ENCODE measurements around the gene SOBP. TPM values are rescaled to one million over a fixed set of nuclear protein-coding genes. Genes with fewer than 3 reads are reported as not detected.

Gene SOBP
- total RNA-seq, 1 experiment from 2014 or later: 10.1 TPM

DNA sequence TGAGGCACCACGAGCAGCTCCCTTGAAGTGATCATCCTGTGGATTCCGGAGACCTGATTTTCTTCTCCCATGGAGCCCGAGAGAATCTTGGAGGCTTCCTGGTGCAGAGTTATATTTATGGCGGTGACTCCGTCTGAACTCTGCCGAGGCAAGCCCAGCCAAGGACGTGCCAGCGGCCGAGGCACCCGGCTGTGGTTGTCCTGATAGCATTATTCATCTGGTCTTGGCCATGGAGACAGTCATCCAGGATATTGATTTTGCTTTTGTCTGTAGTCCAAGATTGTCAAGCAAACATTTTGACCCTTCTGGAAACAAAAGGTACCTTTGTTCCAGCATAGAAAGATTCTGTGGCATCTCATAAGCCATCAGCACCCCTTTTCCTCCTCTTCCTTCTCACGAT, 170.9 kb downstream of the SOBP start:
- ATAC-seq (no peak), DNase-seq (ENCODE audit: low spot score) (no peak)
- Mint-ChIP-seq H3K27me3 (ENCODE audit: low read depth) (no peaks in the 10 kb centered on the region; the same call in 1 of the 2 replicates), H3K4me1 (peaks cover 74% of the 10 kb centered on the region), H3K27ac (no peak overlapping the region), H3K4me3 (no peak overlapping the region), H3K36me3 (no peaks in the 10 kb centered on the region; the same call in 1 of the 2 replicates), H3K9me3 (no peaks in the 10 kb centered on the region)
- CTCF ChIA-PET: interaction anchor here (0.7 kb wide), 1 partner anchor 342 kb away, joined by 3 read pairs; no protein-coding TSS in a partner anchor
- TF ChIP-seq, protein P1, sequence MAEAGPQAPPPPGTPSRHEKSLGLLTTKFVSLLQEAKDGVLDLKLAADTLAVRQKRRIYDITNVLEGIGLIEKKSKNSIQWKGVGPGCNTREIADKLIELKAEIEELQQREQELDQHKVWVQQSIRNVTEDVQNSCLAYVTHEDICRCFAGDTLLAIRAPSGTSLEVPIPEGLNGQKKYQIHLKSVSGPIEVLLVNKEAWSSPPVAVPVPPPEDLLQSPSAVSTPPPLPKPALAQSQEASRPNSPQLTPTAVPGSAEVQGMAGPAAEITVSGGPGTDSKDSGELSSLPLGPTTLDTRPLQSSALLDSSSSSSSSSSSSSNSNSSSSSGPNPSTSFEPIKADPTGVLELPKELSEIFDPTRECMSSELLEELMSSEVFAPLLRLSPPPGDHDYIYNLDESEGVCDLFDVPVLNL (CRISPR knock-in tag; IDR thresholded peaks at IDR 0.05; ENCODE audit: borderline replicate concordance, low read depth): no peak
- TF ChIP-seq, protein P2, sequence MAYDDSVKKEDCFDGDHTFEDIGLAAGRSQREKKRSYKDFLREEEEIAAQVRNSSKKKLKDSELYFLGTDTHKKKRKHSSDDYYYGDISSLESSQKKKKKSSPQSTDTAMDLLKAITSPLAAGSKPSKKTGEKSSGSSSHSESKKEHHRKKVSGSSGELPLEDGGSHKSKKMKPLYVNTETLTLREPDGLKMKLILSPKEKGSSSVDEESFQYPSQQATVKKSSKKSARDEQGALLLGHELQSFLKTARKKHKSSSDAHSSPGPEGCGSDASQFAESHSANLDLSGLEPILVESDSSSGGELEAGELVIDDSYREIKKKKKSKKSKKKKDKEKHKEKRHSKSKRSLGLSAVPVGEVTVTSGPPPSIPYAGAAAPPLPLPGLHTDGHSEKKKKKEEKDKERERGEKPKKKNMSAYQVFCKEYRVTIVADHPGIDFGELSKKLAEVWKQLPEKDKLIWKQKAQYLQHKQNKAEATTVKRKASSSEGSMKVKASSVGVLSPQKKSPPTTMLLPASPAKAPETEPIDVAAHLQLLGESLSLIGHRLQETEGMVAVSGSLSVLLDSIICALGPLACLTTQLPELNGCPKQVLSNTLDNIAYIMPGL (CRISPR knock-in tag; IDR thresholded peaks at IDR 0.05): no peak
- POLR2A ChIA-PET: no interaction called here

DNA sequence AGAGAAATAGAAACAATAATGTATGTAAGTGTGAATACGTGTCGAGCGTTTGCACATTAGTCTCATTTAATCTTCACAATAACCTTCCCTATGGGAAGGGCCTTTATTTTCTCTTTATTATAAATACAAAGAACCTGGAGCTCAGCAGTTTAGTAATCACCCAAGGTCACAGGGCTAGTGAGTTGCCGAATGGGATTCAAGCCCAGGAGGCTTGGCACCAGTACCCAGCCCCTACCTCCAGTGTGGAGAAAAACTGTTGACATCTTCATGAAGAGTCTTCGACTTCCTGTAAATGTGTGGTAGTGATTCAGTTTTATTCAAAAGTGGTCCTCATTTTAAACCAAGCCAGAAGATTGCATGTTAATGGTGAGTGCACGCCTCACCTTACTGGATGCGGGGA, 171.4 kb downstream of the SOBP start:
- TF ChIP-seq, protein P3, sequence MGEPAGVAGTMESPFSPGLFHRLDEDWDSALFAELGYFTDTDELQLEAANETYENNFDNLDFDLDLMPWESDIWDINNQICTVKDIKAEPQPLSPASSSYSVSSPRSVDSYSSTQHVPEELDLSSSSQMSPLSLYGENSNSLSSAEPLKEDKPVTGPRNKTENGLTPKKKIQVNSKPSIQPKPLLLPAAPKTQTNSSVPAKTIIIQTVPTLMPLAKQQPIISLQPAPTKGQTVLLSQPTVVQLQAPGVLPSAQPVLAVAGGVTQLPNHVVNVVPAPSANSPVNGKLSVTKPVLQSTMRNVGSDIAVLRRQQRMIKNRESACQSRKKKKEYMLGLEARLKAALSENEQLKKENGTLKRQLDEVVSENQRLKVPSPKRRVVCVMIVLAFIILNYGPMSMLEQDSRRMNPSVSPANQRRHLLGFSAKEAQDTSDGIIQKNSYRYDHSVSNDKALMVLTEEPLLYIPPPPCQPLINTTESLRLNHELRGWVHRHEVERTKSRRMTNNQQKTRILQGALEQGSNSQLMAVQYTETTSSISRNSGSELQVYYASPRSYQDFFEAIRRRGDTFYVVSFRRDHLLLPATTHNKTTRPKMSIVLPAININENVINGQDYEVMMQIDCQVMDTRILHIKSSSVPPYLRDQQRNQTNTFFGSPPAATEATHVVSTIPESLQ (CRISPR knock-in tag; IDR thresholded peaks at IDR 0.05): no peak
- TF ChIP-seq KAT7 (CRISPR knock-in tag; IDR thresholded peaks at IDR 0.05; ENCODE audit: borderline replicate concordance): no peak
- TF ChIP-seq, protein P4, sequence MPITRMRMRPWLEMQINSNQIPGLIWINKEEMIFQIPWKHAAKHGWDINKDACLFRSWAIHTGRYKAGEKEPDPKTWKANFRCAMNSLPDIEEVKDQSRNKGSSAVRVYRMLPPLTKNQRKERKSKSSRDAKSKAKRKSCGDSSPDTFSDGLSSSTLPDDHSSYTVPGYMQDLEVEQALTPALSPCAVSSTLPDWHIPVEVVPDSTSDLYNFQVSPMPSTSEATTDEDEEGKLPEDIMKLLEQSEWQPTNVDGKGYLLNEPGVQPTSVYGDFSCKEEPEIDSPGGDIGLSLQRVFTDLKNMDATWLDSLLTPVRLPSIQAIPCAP (CRISPR knock-in tag; IDR thresholded peaks at IDR 0.05): no peak
- TF ChIP-seq OVOL2 (CRISPR knock-in tag; IDR thresholded peaks at IDR 0.05; ENCODE audit: borderline replicate concordance): no peak
- no peak for TF ChIP-seq ZNF416 (CRISPR knock-in tag; IDR thresholded peaks at IDR 0.05)
- TF ChIP-seq CREB1 (CRISPR knock-in tag; IDR thresholded peaks at IDR 0.05): no peak
- DNase-seq (ENCODE audit: low spot score) (no peak), ATAC-seq (no peak)
- POLR2A ChIA-PET: no interaction called here
- H3K9me3 Mint-ChIP-seq: no peaks in the 10 kb centered on the region
- H3K4me1 Mint-ChIP-seq: peaks cover 74% of the 10 kb centered on the region
- H3K4me3 Mint-ChIP-seq: no peak overlapping the region
- no peaks in the 10 kb centered on the region; the same call in 1 of the 2 replicates for H3K27me3 Mint-ChIP-seq (ENCODE audit: low read depth)
- CTCF ChIA-PET: interaction anchor here (0.7 kb wide), 1 partner anchor 343 kb away, joined by 3 read pairs; no protein-coding TSS in a partner anchor
- no peak overlapping the region for H3K27ac Mint-ChIP-seq
- H3K36me3 Mint-ChIP-seq: no peaks in the 10 kb centered on the region; the same call in 1 of the 2 replicates

DNA sequence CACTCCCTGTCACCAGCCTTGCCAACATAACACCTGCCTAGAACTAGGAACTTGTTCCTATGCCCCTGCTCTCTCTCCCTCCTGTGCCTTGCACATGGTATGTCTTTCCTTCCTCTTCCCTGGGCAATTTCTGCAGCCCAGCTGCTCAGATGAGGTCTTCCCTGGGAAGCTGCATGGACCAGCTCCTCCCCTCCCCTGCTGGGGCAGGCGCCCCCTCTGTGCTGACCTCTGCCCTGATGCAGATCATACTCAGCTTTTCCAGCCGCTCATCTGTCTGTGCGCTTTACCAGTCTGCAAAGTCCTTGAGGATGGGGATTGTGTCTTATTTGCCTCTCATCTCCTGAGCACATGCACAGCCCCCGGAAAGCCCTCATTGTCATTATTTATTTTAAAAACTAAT, 172.4 kb downstream of the SOBP start:
- H3K4me1 Mint-ChIP-seq: peaks cover 74% of the 10 kb centered on the region
- POLR2A ChIA-PET: no interaction called here
- CTCF ChIA-PET: no interaction called here
- H3K9me3 Mint-ChIP-seq: no peaks in the 10 kb centered on the region
- ATAC-seq: no peak
- H3K36me3 Mint-ChIP-seq: no peaks in the 10 kb centered on the region; the same call in 1 of the 2 replicates
- TF ChIP-seq, protein P5, sequence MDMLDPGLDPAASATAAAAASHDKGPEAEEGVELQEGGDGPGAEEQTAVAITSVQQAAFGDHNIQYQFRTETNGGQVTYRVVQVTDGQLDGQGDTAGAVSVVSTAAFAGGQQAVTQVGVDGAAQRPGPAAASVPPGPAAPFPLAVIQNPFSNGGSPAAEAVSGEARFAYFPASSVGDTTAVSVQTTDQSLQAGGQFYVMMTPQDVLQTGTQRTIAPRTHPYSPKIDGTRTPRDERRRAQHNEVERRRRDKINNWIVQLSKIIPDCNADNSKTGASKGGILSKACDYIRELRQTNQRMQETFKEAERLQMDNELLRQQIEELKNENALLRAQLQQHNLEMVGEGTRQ (CRISPR knock-in tag; IDR thresholded peaks at IDR 0.05): no peak
- TF ChIP-seq, protein P6, sequence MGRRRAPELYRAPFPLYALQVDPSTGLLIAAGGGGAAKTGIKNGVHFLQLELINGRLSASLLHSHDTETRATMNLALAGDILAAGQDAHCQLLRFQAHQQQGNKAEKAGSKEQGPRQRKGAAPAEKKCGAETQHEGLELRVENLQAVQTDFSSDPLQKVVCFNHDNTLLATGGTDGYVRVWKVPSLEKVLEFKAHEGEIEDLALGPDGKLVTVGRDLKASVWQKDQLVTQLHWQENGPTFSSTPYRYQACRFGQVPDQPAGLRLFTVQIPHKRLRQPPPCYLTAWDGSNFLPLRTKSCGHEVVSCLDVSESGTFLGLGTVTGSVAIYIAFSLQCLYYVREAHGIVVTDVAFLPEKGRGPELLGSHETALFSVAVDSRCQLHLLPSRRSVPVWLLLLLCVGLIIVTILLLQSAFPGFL (CRISPR knock-in tag; IDR thresholded peaks at IDR 0.05; ENCODE audit: borderline replicate concordance): no peak
- TF ChIP-seq, protein P3 (CRISPR knock-in tag; IDR thresholded peaks at IDR 0.05): no peak
- no peak for TF ChIP-seq GABPB1 (CRISPR knock-in tag; IDR thresholded peaks at IDR 0.05)
- TF ChIP-seq, protein P7, sequence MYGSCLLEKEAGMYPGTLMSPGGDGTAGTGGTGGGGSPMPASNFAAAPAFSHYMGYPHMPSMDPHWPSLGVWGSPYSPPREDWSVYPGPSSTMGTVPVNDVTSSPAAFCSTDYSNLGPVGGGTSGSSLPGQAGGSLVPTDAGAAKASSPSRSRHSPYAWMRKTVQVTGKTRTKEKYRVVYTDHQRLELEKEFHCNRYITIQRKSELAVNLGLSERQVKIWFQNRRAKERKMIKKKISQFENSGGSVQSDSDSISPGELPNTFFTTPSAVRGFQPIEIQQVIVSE (CRISPR knock-in tag; IDR thresholded peaks at IDR 0.05; ENCODE audit: borderline replicate concordance): no peak
- TF ChIP-seq, protein P8, sequence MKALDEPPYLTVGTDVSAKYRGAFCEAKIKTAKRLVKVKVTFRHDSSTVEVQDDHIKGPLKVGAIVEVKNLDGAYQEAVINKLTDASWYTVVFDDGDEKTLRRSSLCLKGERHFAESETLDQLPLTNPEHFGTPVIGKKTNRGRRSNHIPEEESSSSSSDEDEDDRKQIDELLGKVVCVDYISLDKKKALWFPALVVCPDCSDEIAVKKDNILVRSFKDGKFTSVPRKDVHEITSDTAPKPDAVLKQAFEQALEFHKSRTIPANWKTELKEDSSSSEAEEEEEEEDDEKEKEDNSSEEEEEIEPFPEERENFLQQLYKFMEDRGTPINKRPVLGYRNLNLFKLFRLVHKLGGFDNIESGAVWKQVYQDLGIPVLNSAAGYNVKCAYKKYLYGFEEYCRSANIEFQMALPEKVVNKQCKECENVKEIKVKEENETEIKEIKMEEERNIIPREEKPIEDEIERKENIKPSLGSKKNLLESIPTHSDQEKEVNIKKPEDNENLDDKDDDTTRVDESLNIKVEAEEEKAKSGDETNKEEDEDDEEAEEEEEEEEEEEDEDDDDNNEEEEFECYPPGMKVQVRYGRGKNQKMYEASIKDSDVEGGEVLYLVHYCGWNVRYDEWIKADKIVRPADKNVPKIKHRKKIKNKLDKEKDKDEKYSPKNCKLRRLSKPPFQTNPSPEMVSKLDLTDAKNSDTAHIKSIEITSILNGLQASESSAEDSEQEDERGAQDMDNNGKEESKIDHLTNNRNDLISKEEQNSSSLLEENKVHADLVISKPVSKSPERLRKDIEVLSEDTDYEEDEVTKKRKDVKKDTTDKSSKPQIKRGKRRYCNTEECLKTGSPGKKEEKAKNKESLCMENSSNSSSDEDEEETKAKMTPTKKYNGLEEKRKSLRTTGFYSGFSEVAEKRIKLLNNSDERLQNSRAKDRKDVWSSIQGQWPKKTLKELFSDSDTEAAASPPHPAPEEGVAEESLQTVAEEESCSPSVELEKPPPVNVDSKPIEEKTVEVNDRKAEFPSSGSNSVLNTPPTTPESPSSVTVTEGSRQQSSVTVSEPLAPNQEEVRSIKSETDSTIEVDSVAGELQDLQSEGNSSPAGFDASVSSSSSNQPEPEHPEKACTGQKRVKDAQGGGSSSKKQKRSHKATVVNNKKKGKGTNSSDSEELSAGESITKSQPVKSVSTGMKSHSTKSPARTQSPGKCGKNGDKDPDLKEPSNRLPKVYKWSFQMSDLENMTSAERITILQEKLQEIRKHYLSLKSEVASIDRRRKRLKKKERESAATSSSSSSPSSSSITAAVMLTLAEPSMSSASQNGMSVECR (CRISPR knock-in tag; IDR thresholded peaks at IDR 0.05; ENCODE audit: borderline replicate concordance): no peak
- H3K27me3 Mint-ChIP-seq (ENCODE audit: low read depth): no peaks in the 10 kb centered on the region; the same call in 1 of the 2 replicates
- no peak for DNase-seq (ENCODE audit: low spot score)
- no peak overlapping the region for H3K27ac Mint-ChIP-seq
- no peak overlapping the region for H3K4me3 Mint-ChIP-seq

Data from WTC11 (cell line).